SU-DHL-6 (cell line): Measurements from ENCODE around the gene RFC1.
"Not testable (repeated sequence)": the region's sequence is repeated elsewhere in the genome, so short reads cannot be mapped to it uniquely, and the experiment has no call there.

ENCODE experiments used
- EZH2phosphoT487 ChIP-seq: fragments of 200-600 bp; sonication (generic), shearing (Covaris generic); conservative IDR thresholded peaks from 2 replicates; pipeline ENCODE4 v1.6.1; 2018; ENCODE audit warnings: mild to moderate bottlenecking, antibody characterized with exemption, low read length, moderate library complexity, mixed read lengths
- TF ChIP-seq, protein P1 (sequence below): fragments of 200-600 bp; sonication (generic); IDR thresholded peaks from one replicate; pipeline ENCODE4 v1.5.1; 2017; ENCODE audit warnings: antibody characterized with exemption, mild to moderate bottlenecking, low read length, moderate library complexity; ENCODE audit not compliant: insufficient read depth, poor library complexity, severe bottlenecking

DNA sequence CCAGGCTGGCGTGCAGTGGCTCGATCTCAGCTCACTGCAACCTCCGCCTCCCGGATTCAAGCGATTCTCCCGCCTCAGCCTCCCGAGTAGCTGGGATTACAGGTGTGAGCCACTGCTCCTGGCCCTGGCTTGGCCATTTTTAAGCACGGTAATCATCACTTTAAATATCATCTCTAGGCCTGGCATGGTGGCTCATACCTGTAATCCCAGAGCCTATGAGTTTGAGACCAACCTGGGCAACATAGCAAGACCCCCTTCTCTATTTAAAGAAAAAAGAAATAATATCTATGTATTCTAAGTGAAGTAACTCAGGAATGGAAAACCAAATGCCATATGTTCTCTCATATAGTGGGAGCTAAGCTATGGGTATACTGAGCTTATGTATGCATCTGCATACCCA, 45.4 kb upstream of the RFC1 start:
- TF ChIP-seq, protein P1, sequence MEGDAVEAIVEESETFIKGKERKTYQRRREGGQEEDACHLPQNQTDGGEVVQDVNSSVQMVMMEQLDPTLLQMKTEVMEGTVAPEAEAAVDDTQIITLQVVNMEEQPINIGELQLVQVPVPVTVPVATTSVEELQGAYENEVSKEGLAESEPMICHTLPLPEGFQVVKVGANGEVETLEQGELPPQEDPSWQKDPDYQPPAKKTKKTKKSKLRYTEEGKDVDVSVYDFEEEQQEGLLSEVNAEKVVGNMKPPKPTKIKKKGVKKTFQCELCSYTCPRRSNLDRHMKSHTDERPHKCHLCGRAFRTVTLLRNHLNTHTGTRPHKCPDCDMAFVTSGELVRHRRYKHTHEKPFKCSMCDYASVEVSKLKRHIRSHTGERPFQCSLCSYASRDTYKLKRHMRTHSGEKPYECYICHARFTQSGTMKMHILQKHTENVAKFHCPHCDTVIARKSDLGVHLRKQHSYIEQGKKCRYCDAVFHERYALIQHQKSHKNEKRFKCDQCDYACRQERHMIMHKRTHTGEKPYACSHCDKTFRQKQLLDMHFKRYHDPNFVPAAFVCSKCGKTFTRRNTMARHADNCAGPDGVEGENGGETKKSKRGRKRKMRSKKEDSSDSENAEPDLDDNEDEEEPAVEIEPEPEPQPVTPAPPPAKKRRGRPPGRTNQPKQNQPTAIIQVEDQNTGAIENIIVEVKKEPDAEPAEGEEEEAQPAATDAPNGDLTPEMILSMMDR: not testable (repeated sequence)
- TF ChIP-seq EZH2phosphoT487: not testable (repeated sequence)
